IPS-20b (cell line): ENCODE measurements around the gene ALDH16A1.
A peak's percentile ranks its signal among the peaks of the same experiment; 100 is the strongest.

ENCODE experiments used
- H3K27ac ChIP-seq: one replicate; pipeline ENCODE4 v1.5.1; 2013; ENCODE audit warnings: low read length
- H3K27me3 ChIP-seq: 2 replicates; pipeline ENCODE4 v1.6.1; 2013; ENCODE audit warnings: mild to moderate bottlenecking, low read length, inconsistent platforms; ENCODE audit not compliant: insufficient read depth
- H3K36me3 ChIP-seq: 2 replicates; pipeline ENCODE4 v1.6.1; 2013; ENCODE audit warnings: low read depth, mild to moderate bottlenecking, inconsistent platforms, low read length, moderate library complexity; ENCODE audit not compliant: insufficient read depth
- H3K4me1 ChIP-seq: 2 replicates; pipeline ENCODE4 v1.6.1; 2013; ENCODE audit warnings: mild to moderate bottlenecking, control low read depth, inconsistent platforms, low read length, moderate library complexity; ENCODE audit not compliant: insufficient read depth
- H3K4me3 ChIP-seq: 2 replicates; pipeline ENCODE4 v1.5.1; 2013; ENCODE audit warnings: mild to moderate bottlenecking, low read length, inconsistent platforms
- H3K9ac ChIP-seq: 2 replicates; pipeline ENCODE4 v1.6.1; 2013; ENCODE audit warnings: low read depth, mild to moderate bottlenecking, inconsistent platforms, low read length, moderate library complexity
- H3K9me3 ChIP-seq: 2 replicates; pipeline ENCODE4 v1.6.1; 2013; ENCODE audit warnings: mild to moderate bottlenecking, low read depth, low read length, inconsistent platforms; ENCODE audit not compliant: insufficient read depth

ALDH16A1 gene

GRCh38 chr19:49434907-49435583 lies 18.0 kb upstream of the ALDH16A1 start:
- Histone ChIP-seq H3K9ac (no peak overlapping the region), H3K4me1 (no peaks in the 10 kb centered on the region; the same call in 1 of the 2 replicates), H3K27me3 (peaks cover 100% of the 10 kb centered on the region), H3K4me3 (no peak overlapping the region), H3K36me3 (no peaks in the 10 kb centered on the region), H3K27ac (no peak overlapping the region), H3K9me3 (no peaks in the 10 kb centered on the region)

- Histone ChIP-seq H3K27me3 (peaks cover 100% of the 10 kb centered on the region), H3K27ac (no peak overlapping the region), H3K9ac (no peak overlapping the region), H3K9me3 (no peaks in the 10 kb centered on the region), H3K4me3 (peak overlapping the region; percentile 39; the same call in 1 of the 2 replicates), H3K36me3 (no peaks in the 10 kb centered on the region), H3K4me1 (peaks cover 1% of the 10 kb centered on the region; the same call in 1 of the 2 replicates)
Measured at GRCh38 chr19:49435670-49436069, 17.4 kb upstream of the ALDH16A1 start.

GRCh38 chr19:49436381-49437017 lies 16.5 kb upstream of the ALDH16A1 start:
- Histone ChIP-seq H3K36me3 (no peaks in the 10 kb centered on the region), H3K4me3 (peak overlapping the region; percentile 47; the same call in 1 of the 2 replicates), H3K27ac (no peak overlapping the region), H3K27me3 (peaks cover 99% of the 10 kb centered on the region), H3K9ac (no peak overlapping the region), H3K4me1 (peaks cover 4% of the 10 kb centered on the region; the same call in 1 of the 2 replicates), H3K9me3 (no peaks in the 10 kb centered on the region)

- Histone ChIP-seq H3K36me3 (no peaks in the 10 kb centered on the region), H3K27me3 (peaks cover 99% of the 10 kb centered on the region), H3K9me3 (no peaks in the 10 kb centered on the region), H3K9ac (no peak overlapping the region), H3K4me1 (peaks cover 11% of the 10 kb centered on the region; the same call in 1 of the 2 replicates), H3K4me3 (no peak overlapping the region), H3K27ac (no peak overlapping the region)
Measured at GRCh38 chr19:49437231-49437630, 15.8 kb upstream of the ALDH16A1 start.

- H3K9me3 ChIP-seq, result no peaks in the 10 kb centered on the region
- no peaks in the 10 kb centered on the region for H3K36me3 ChIP-seq
- peaks cover 13% of the 10 kb centered on the region; the same call in 1 of the 2 replicates for H3K4me1 ChIP-seq
- H3K27ac ChIP-seq, result no peak overlapping the region
- H3K4me3 ChIP-seq, result no peak overlapping the region
- no peak overlapping the region for H3K9ac ChIP-seq
- H3K27me3 ChIP-seq, result peaks cover 91% of the 10 kb centered on the region
Measured at GRCh38 chr19:49438261-49438660, 14.8 kb upstream of the ALDH16A1 start.

- H3K9ac ChIP-seq, result no peak overlapping the region
- H3K27me3 ChIP-seq, result peaks cover 75% of the 10 kb centered on the region
- no peak overlapping the region for H3K4me3 ChIP-seq
- H3K27ac ChIP-seq, result no peak overlapping the region
- peaks cover 13% of the 10 kb centered on the region; the same call in 1 of the 2 replicates for H3K4me1 ChIP-seq
- H3K9me3 ChIP-seq, result no peaks in the 10 kb centered on the region
- H3K36me3 ChIP-seq, result no peaks in the 10 kb centered on the region
Measured at GRCh38 chr19:49439836-49440235, 13.2 kb upstream of the ALDH16A1 start.

- peaks cover 13% of the 10 kb centered on the region; the same call in 1 of the 2 replicates for H3K4me1 ChIP-seq
- no peaks in the 10 kb centered on the region for H3K36me3 ChIP-seq
- peaks cover 67% of the 10 kb centered on the region for H3K27me3 ChIP-seq
- H3K4me3 ChIP-seq, result peak overlapping the region; percentile 50; the same call in 1 of the 2 replicates
- H3K9ac ChIP-seq, result no peak overlapping the region
- H3K9me3 ChIP-seq, result no peaks in the 10 kb centered on the region
- H3K27ac ChIP-seq, result no peak overlapping the region
Measured at GRCh38 chr19:49440439-49441209, 12.4 kb upstream of the ALDH16A1 start.

GRCh38 chr19:49441210-49441959 lies 11.6 kb upstream of the ALDH16A1 start, which contains the start of gene SLC17A7:
Gene SLC17A7 (minus strand): TSS chr19:49441527. CDS start chr19:49441379, 148 bp downstream.
- Histone ChIP-seq H3K27ac (no peak within 1 kb of the TSS), H3K9me3 (no peaks in the 10 kb centered on the region), H3K36me3 (peaks cover 2% of the 10 kb centered on the region), H3K9ac (no peak within 1 kb of the TSS), H3K4me3 (peak within 1 kb of the TSS; percentile 66), H3K27me3 (peaks cover 60% of the 10 kb centered on the region), H3K4me1 (peaks cover 13% of the 10 kb centered on the region; the same call in 1 of the 2 replicates)

GRCh38 chr19:49441960-49442350 lies 11.1 kb upstream of the ALDH16A1 start:
- Histone ChIP-seq H3K9ac (no peak overlapping the region), H3K4me1 (peaks cover 13% of the 10 kb centered on the region; the same call in 1 of the 2 replicates), H3K9me3 (no peaks in the 10 kb centered on the region), H3K4me3 (peak overlapping the region; percentile 66), H3K27ac (no peak overlapping the region), H3K27me3 (peaks cover 54% of the 10 kb centered on the region), H3K36me3 (peaks cover 8% of the 10 kb centered on the region)

- Histone ChIP-seq H3K36me3 (peaks cover 11% of the 10 kb centered on the region), H3K9me3 (no peaks in the 10 kb centered on the region), H3K27me3 (peaks cover 50% of the 10 kb centered on the region), H3K4me3 (peak overlapping the region; percentile 66), H3K27ac (no peak overlapping the region), H3K4me1 (peaks cover 13% of the 10 kb centered on the region; the same call in 1 of the 2 replicates), H3K9ac (no peak overlapping the region)
Measured at GRCh38 chr19:49442354-49442753, 10.7 kb upstream of the ALDH16A1 start.
